Measurements from ENCODE around the gene BTF3.
"Not testable (repeated sequence)": the region's sequence is repeated elsewhere in the genome, so short reads cannot be mapped to it uniquely, and the experiment has no call there.

Gene BTF3

DNA sequence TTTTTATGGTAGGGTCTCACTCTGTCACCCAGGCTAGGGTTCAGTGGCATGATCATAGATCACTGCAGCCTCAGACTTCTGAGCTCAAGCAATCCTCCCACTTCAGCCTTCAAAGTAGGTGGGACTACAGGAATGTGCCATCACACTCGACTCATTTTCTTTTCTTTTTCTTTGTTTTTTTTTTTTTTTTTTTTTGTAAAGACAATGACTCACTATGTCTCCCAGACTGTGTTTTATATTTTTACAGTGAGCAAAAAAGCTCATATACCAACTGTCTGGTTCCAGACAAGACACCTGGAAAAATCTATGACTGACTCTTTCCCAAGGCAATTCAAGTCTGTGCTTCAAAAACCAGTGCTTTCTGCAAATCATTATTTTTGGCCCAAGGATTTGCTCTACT lies 38.9 kb upstream of the BTF3 start:
- Histone ChIP-seq H3K9ac (ENCODE audit: low read length) (no peak overlapping the region), H3K27me3 (ENCODE audit: insufficient read depth, low read length) (no peaks in the 10 kb centered on the region), H3K9me3 (ENCODE audit: insufficient read depth, low read depth, low read length) (no peaks in the 10 kb centered on the region), H3K4me2 (ENCODE audit: low read length) (no peak overlapping the region), H3K4ac (ENCODE audit: low read depth, low read length) (no peak overlapping the region), H2BK12ac (ENCODE audit: low read length) (no peak overlapping the region), H3K4me3 (ENCODE audit: low read depth, low read length) (no peak overlapping the region), H4K12ac (ENCODE audit: low read depth, low read length) (no peak overlapping the region), H3K18ac (ENCODE audit: low read length) (no peak overlapping the region), H2BK5ac (ENCODE audit: low read depth, low read length, poor library complexity) (no peak overlapping the region), H2AK5ac (ENCODE audit: low read length) (no peak overlapping the region), H2BK120ac (ENCODE audit: insufficient read depth, low read length, poor library complexity) (no peak overlapping the region), H3K79me1 (ENCODE audit: low read length) (no peaks in the 10 kb centered on the region), H3K27ac (ENCODE audit: low read depth, low read length) (no peak overlapping the region), H3K14ac (ENCODE audit: low read length) (no peak overlapping the region), H4K91ac (ENCODE audit: low read depth, low read length) (no peak overlapping the region), H4K8ac (ENCODE audit: low read depth, low read length) (no peak overlapping the region), H3K79me2 (ENCODE audit: control insufficient read depth, insufficient read depth, low read length, poor library complexity) (no peaks in the 10 kb centered on the region), H3K23ac (ENCODE audit: low read length) (no peak overlapping the region), H3K4me1 (ENCODE audit: control insufficient read depth in 1 of 2, insufficient read depth in 2 of 2, low read length in 2 of 2) (no peaks in the 10 kb centered on the region), H2AFZ (ENCODE audit: insufficient read depth, low read length, poor library complexity) (no peak overlapping the region), H3K36me3 (ENCODE audit: control insufficient read depth in 1 of 2, insufficient read depth in 2 of 2, low read length in 2 of 2) (no peaks in the 10 kb centered on the region)
- no CpG with 5 or more reads among the region's 1 CpG for WGBS (ENCODE audit: extremely low coverage, insufficient coverage, insufficient read length)
- DNase-seq: no peak

DNA sequence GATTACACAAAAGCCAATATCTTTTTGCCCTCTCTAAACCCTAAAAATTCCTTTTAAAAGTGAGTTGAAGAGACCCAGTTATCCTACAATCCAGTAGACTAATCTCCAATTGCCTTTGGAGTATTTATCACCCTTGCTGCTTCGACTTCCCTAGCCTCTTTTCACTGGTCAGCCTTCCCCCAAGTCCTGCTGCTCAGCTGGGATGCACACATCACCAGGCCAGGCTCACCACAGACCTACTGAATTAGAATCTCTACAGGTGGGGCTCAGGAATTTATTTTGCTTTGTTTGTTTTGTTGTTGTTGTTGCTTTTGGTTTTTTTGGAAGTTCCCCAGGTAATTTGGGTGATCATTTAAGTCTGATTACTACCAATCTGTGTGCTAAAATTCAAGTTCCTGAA lies 38.1 kb upstream of the BTF3 start:
- H3K14ac ChIP-seq (ENCODE audit: low read length): no peak overlapping the region
- H2BK120ac ChIP-seq (ENCODE audit: insufficient read depth, low read length, poor library complexity): no peak overlapping the region
- no peak overlapping the region for H2AK5ac ChIP-seq (ENCODE audit: low read length)
- H3K23ac ChIP-seq (ENCODE audit: low read length): no peak overlapping the region
- H3K36me3 ChIP-seq (ENCODE audit: control insufficient read depth in 1 of 2, insufficient read depth in 2 of 2, low read length in 2 of 2): no peaks in the 10 kb centered on the region
- WGBS (ENCODE audit: extremely low coverage, insufficient coverage, insufficient read length): no CpG with 5 or more reads among the region's 1 CpG
- H3K9me3 ChIP-seq (ENCODE audit: insufficient read depth, low read depth, low read length): no peaks in the 10 kb centered on the region
- H3K79me2 ChIP-seq (ENCODE audit: control insufficient read depth, insufficient read depth, low read length, poor library complexity): no peaks in the 10 kb centered on the region
- H4K8ac ChIP-seq (ENCODE audit: low read depth, low read length): no peak overlapping the region
- H3K9ac ChIP-seq (ENCODE audit: low read length): no peak overlapping the region
- no peaks in the 10 kb centered on the region for H3K4me1 ChIP-seq (ENCODE audit: control insufficient read depth in 1 of 2, insufficient read depth in 2 of 2, low read length in 2 of 2)
- H3K79me1 ChIP-seq (ENCODE audit: low read length): no peaks in the 10 kb centered on the region
- no peak overlapping the region for H3K4ac ChIP-seq (ENCODE audit: low read depth, low read length)
- H4K91ac ChIP-seq (ENCODE audit: low read depth, low read length): no peak overlapping the region
- H3K27ac ChIP-seq (ENCODE audit: low read depth, low read length): no peak overlapping the region
- no peaks in the 10 kb centered on the region for H3K27me3 ChIP-seq (ENCODE audit: insufficient read depth, low read length)
- H2BK5ac ChIP-seq (ENCODE audit: low read depth, low read length, poor library complexity): no peak overlapping the region
- H2AFZ ChIP-seq (ENCODE audit: insufficient read depth, low read length, poor library complexity): no peak overlapping the region
- no peak for DNase-seq
- no peak overlapping the region for H3K18ac ChIP-seq (ENCODE audit: low read length)
- no peak overlapping the region for H4K12ac ChIP-seq (ENCODE audit: low read depth, low read length)
- no peak overlapping the region for H3K4me3 ChIP-seq (ENCODE audit: low read depth, low read length)
- H2BK12ac ChIP-seq (ENCODE audit: low read length): no peak overlapping the region
- no peak overlapping the region for H3K4me2 ChIP-seq (ENCODE audit: low read length)

DNA sequence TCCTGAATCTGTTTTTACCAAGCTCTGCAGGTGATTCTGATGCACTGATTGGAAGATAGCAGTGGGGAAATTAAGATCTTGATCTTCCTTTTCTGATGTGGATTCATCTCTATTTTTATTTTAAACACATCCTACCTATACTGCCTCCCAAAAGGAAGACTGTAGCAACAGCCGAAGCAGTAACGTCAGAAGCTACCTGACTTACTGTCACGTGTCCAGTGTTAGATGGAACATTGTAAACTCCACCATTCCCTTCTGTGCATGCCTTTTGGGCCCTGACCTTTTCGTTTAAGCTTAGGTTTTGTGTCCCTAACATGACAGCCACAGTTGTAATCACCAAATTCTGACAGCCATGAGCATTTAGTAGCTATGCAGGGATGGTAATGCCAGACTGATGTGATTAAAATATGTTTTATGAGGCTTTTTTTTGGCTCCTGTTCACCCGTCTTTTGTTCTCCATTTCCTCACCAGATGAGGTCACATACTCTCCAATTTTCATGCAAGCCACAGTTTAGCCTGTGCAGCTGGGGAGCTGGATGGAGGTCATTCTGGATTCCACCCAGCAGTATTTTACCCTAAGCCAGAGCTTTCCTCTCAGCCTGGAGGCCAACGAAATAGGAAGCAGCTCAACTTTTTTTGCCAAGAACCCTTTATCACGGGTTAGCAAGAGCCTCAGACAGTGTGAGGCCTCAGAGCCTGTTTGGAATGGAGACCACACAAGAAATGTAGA lies 34.1 kb upstream of the BTF3 start:
- H3K36me3 ChIP-seq (ENCODE audit: control insufficient read depth in 1 of 2, insufficient read depth in 2 of 2, low read length in 2 of 2): no peaks in the 10 kb centered on the region
- H3K14ac ChIP-seq (ENCODE audit: low read length): no peak overlapping the region
- H4K12ac ChIP-seq (ENCODE audit: low read depth, low read length): no peak overlapping the region
- H2AK5ac ChIP-seq (ENCODE audit: low read length): no peak overlapping the region
- no peaks in the 10 kb centered on the region for H3K27me3 ChIP-seq (ENCODE audit: insufficient read depth, low read length)
- whole genome bisulfite sequencing (ENCODE audit: extremely low coverage, insufficient coverage, insufficient read length): no CpG with 5 or more reads among the region's 7 CpGs
- H3K27ac ChIP-seq (ENCODE audit: low read depth, low read length): no peak overlapping the region
- no peak overlapping the region for H3K4me3 ChIP-seq (ENCODE audit: low read depth, low read length)
- DNase-seq: no peak
- H3K9me3 ChIP-seq (ENCODE audit: insufficient read depth, low read depth, low read length): no peaks in the 10 kb centered on the region
- H2BK5ac ChIP-seq (ENCODE audit: low read depth, low read length, poor library complexity): no peak overlapping the region
- H2BK120ac ChIP-seq (ENCODE audit: insufficient read depth, low read length, poor library complexity): no peak overlapping the region
- no peak overlapping the region for H3K9ac ChIP-seq (ENCODE audit: low read length)
- H4K8ac ChIP-seq (ENCODE audit: low read depth, low read length): no peak overlapping the region
- no peak overlapping the region for H3K4me2 ChIP-seq (ENCODE audit: low read length)
- H3K79me2 ChIP-seq (ENCODE audit: control insufficient read depth, insufficient read depth, low read length, poor library complexity): no peaks in the 10 kb centered on the region
- H2AFZ ChIP-seq (ENCODE audit: insufficient read depth, low read length, poor library complexity): no peak overlapping the region
- no peaks in the 10 kb centered on the region for H3K4me1 ChIP-seq (ENCODE audit: control insufficient read depth in 1 of 2, insufficient read depth in 2 of 2, low read length in 2 of 2)
- H4K91ac ChIP-seq (ENCODE audit: low read depth, low read length): no peak overlapping the region
- no peak overlapping the region for H2BK12ac ChIP-seq (ENCODE audit: low read length)
- no peak overlapping the region for H3K18ac ChIP-seq (ENCODE audit: low read length)
- H3K23ac ChIP-seq (ENCODE audit: low read length): no peak overlapping the region
- no peak overlapping the region for H3K4ac ChIP-seq (ENCODE audit: low read depth, low read length)
- H3K79me1 ChIP-seq (ENCODE audit: low read length): no peaks in the 10 kb centered on the region

DNA sequence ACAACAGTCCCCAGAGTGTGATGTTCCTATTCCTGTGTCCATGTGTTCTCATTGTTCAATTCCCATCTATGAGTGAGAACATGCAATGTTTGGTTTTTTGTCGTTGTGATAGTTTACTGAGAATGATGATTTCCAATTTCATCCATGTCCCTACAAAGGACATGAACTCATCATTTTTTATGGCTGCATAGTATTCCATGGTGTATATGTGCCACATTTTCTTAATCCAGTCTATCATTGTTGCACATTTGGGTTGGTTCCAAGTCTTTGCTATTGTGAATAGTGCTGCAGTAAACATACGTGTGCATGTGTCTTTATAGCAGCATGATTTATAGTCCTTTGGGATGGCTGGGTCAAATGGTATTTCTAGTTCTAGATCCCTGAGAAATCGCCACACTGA lies 29.6 kb upstream of the BTF3 start:
- not testable (repeated sequence) for H3K9ac ChIP-seq (ENCODE audit: low read length); H3K18ac ChIP-seq (ENCODE audit: low read length); H3K9me3 ChIP-seq (ENCODE audit: insufficient read depth, low read depth, low read length); H3K14ac ChIP-seq (ENCODE audit: low read length); H3K79me2 ChIP-seq (ENCODE audit: control insufficient read depth, insufficient read depth, low read length, poor library complexity); H3K27me3 ChIP-seq (ENCODE audit: insufficient read depth, low read length); H2AK5ac ChIP-seq (ENCODE audit: low read length); H3K4me3 ChIP-seq (ENCODE audit: low read depth, low read length); H2BK12ac ChIP-seq (ENCODE audit: low read length); H4K91ac ChIP-seq (ENCODE audit: low read depth, low read length); H3K79me1 ChIP-seq (ENCODE audit: low read length); H4K12ac ChIP-seq (ENCODE audit: low read depth, low read length); H2BK120ac ChIP-seq (ENCODE audit: insufficient read depth, low read length, poor library complexity); H3K23ac ChIP-seq (ENCODE audit: low read length); H2AFZ ChIP-seq (ENCODE audit: insufficient read depth, low read length, poor library complexity); H3K4ac ChIP-seq (ENCODE audit: low read depth, low read length); H2BK5ac ChIP-seq (ENCODE audit: low read depth, low read length, poor library complexity); DNase-seq; H3K27ac ChIP-seq (ENCODE audit: low read depth, low read length); H3K4me1 ChIP-seq (ENCODE audit: control insufficient read depth in 1 of 2, insufficient read depth in 2 of 2, low read length in 2 of 2); H3K36me3 ChIP-seq (ENCODE audit: control insufficient read depth in 1 of 2, insufficient read depth in 2 of 2, low read length in 2 of 2); H3K4me2 ChIP-seq (ENCODE audit: low read length); H4K8ac ChIP-seq (ENCODE audit: low read depth, low read length)
- no CpG with 5 or more reads among the region's 3 CpGs for WGBS (ENCODE audit: extremely low coverage, insufficient coverage, insufficient read length)

Data from trophoblast cell (in vitro differentiated cells and primary cell).